ENCODE data around the gene SERINC5. TPM values are rescaled to one million over a fixed set of nuclear protein-coding genes. Genes with fewer than 3 reads are reported as not detected.

Gene SERINC5
- total and polyA plus RNA-seq, 5 experiments from 2014 or later, result 21.8 to 186 (median 30.6) TPM

DNA sequence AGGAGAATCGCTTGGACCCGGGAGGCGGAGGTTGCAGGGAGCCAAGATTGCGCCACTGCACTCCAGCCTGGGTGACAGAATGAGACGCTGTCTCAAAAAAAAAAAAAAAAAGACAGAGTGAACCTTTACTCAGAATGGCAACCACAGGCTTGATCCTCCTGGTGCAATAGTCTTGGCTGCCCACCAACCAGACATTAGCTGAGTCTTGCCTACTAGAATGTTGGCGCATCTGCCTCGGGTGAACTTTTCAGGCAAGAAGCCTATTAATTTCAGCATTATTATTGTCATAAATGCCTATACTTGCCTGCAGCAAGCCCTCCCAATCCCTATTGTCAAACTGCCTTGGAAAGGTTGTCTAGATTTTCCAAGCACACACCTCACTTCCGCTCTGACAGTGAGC is 4.2 kb downstream of the SERINC5 start:
- Mint-ChIP-seq H3K4me1 (peaks cover 52 to 83% (median 77%) of the 10 kb centered on the region in 4 donors), H3K27ac (peak overlapping the region; percentile 65 to 98 (median 93)), H3K27me3 (no peaks in the 10 kb centered on the region), H3K36me3 (peaks cover 18 to 52% (median 20%) of the 10 kb centered on the region in 3 donors), H3K4me3 (peak overlapping the region; percentile 87 to 97 (median 94)), H3K9me3 (no peaks in the 10 kb centered on the region)
- POLR2A ChIA-PET, result interaction anchor here (0.7 to 11.2 kb wide), 13 partner anchors 13 to 132 kb away, joined by 3 to 121 read pairs (median 6); no protein-coding TSS in a partner anchor
- DNase-seq (peak in 1 of 10 donors; percentile 62), ATAC-seq (no peak)

GRCh38 chr5:80250801-80251200 is 5.0 kb downstream of the SERINC5 start:
- peaks cover 18 to 55% (median 20%) of the 10 kb centered on the region in 3 donors for H3K36me3 Mint-ChIP-seq
- POLR2A ChIA-PET, result interaction anchor here (0.7 to 11.2 kb wide), 11 partner anchors 11 to 107 kb away, joined by 3 to 121 read pairs (median 6); no protein-coding TSS in a partner anchor
- DNase-seq, result no peak
- peak overlapping the region in 9 of 10 donors; percentile 0 to 94 (median 79) for H3K4me3 Mint-ChIP-seq
- H3K4me1 Mint-ChIP-seq, result peaks cover 56 to 87% (median 82%) of the 10 kb centered on the region in 4 donors
- H3K27ac Mint-ChIP-seq, result peak overlapping the region; percentile 21 to 96 (median 82)
- no peaks in the 10 kb centered on the region for H3K9me3 Mint-ChIP-seq
- no peaks in the 10 kb centered on the region for H3K27me3 Mint-ChIP-seq
- ATAC-seq, result no peak

DNA sequence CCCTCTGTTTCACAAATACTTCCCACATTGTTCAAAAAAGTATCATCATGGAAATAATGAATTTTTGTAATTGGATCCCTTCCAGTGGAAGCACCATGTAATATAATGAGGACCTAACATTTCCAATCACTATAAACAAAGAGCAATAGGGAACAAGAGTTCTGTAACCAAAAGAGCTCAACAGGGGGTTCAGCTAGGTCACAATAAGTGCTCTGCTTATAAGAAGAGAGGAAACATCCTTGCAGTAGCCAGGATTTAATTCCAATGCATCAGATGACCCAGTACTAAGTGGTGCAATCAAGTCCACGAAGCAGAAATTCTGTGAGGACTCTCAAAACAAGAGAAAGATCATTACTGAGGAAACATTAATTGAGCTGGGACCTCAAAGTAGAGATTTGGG is 5.9 kb downstream of the SERINC5 start:
- peak overlapping the region; percentile 12 to 96 (median 74) for H3K27ac Mint-ChIP-seq
- POLR2A ChIA-PET, result interaction anchor here (0.8 to 11.2 kb wide), 6 partner anchors 11 to 57 kb away, joined by 3 to 121 read pairs (median 16); no protein-coding TSS in a partner anchor
- H3K4me1 Mint-ChIP-seq, result peaks cover 60 to 92% (median 87%) of the 10 kb centered on the region in 4 donors
- peak overlapping the region; percentile 2 to 93 (median 70) for H3K4me3 Mint-ChIP-seq
- ATAC-seq (no peak), DNase-seq (no peak)
- H3K36me3 Mint-ChIP-seq, result peaks cover 20 to 60% (median 20%) of the 10 kb centered on the region in 3 donors
- no peaks in the 10 kb centered on the region for H3K27me3 Mint-ChIP-seq
- H3K9me3 Mint-ChIP-seq, result peaks cover 0 to 4% (median 0%) of the 10 kb centered on the region in 9 donors

DNA sequence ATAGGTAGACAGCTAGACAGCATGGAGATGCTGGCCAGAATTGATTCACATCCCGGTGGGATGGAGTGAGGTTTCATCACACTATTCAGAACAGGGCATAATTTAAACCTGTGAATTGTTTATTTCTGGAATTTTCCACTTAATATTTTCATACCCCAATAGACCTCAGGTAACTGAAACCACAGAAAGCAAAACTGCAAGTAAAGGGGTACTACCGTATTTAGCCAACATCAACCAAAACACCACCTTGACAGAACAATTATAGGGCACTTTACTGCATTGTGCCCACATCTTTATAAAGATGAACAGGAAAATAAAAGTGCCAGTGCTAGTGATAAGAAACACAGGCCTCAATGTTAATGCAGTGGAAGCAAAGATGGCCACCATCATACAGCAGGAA is 7.5 kb downstream of the SERINC5 start:
- DNase-seq (no peak), ATAC-seq (peak; percentile 22 to 23)
- peak overlapping the region; percentile 47 to 90 (median 65) for H3K4me3 Mint-ChIP-seq
- no peaks in the 10 kb centered on the region for H3K27me3 Mint-ChIP-seq
- peaks cover 49 to 83% (median 79%) of the 10 kb centered on the region in 4 donors for H3K4me1 Mint-ChIP-seq
- peak overlapping the region; percentile 76 to 89 (median 84) for H3K27ac Mint-ChIP-seq
- peaks cover 11 to 60% (median 11%) of the 10 kb centered on the region in 3 donors for H3K36me3 Mint-ChIP-seq
- POLR2A ChIA-PET, result interaction anchor here (0.9 to 11.2 kb wide), 2 partner anchors 10 to 30 kb away, joined by 3 to 86 read pairs; no protein-coding TSS in a partner anchor
- H3K9me3 Mint-ChIP-seq, result peaks cover 0 to 12% (median 0%) of the 10 kb centered on the region in 9 donors

DNA sequence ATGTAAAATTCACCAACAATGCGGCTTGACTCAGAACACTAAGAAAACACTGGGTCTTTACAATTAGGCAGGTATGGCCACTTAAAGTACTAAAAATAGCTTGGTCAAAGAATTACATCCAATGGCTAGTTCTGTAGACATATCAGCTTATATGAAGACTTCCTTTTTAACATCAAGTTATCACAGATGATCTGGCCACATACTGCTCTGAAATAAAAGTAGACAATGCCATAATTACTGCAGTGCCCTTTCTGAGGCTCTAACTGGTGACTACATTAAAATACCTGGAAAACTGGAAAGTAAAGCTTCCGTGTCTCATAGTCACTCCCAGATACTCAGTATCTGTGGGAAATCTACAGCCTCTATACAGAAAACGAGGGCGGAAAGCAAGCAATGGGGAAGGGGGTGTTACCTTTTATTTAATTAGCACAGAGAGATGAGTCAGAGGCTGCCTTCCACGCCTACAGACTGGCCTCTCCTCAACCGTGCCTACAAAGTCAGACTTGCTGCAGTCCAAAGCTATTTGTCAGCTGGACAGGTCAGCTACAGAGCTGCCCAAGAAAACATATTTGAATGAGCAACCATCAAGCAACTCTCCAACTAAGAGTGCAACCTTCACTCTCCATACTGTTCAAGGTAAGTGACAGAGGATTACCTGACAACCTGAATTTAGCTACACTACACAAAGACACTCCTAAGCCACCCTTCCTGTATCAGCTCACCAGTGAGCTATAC is 8.7 kb downstream of the SERINC5 start:
- Mint-ChIP-seq H3K27me3 (no peaks in the 10 kb centered on the region), H3K27ac (peak overlapping the region; percentile 76 to 89 (median 84)), H3K9me3 (peaks cover 0 to 22% (median 6%) of the 10 kb centered on the region in 9 donors), H3K4me1 (peaks cover 40 to 74% (median 70%) of the 10 kb centered on the region in 4 donors), H3K36me3 (peaks cover 13 to 60% (median 21%) of the 10 kb centered on the region in 3 donors), H3K4me3 (peak overlapping the region; percentile 47 to 90 (median 68))
- ATAC-seq (peak; percentile 65 to 77), DNase-seq (no peak)
- POLR2A ChIA-PET, result interaction anchor here (0.9 to 11.2 kb wide), 8 partner anchors 8 to 94 kb away, joined by 3 to 86 read pairs (median 6); partner anchors contain the start of gene SERINC5

- Mint-ChIP-seq H3K27ac (peak overlapping the region; percentile 2 to 89 (median 78)), H3K9me3 (peaks cover 0 to 31% (median 8%) of the 10 kb centered on the region in 9 donors), H3K36me3 (peaks cover 22 to 63% (median 31%) of the 10 kb centered on the region in 3 donors), H3K27me3 (no peaks in the 10 kb centered on the region), H3K4me1 (peaks cover 42 to 75% (median 70%) of the 10 kb centered on the region in 4 donors), H3K4me3 (peak overlapping the region; percentile 2 to 90 (median 49))
- DNase-seq (no peak), ATAC-seq (peak in 1 of 2 donors; percentile 6)
- POLR2A ChIA-PET, result interaction anchor here (0.6 to 11.2 kb wide), 12 partner anchors 9 to 127 kb away, joined by 3 to 86 read pairs (median 5); partner anchors contain the start of gene SERINC5
These were observed 9.7 kb downstream of the SERINC5 start for GRCh38 chr5:80246001-80246758.

GRCh38 chr5:80243567-80243966 is 12.3 kb downstream of the SERINC5 start:
- DNase-seq (no peak), ATAC-seq (no peak)
- Mint-ChIP-seq H3K4me1 (peaks cover 40 to 78% (median 73%) of the 10 kb centered on the region in 4 donors), H3K9me3 (peaks cover 0 to 31% (median 8%) of the 10 kb centered on the region in 9 donors), H3K27ac (peak overlapping the region in 6 of 10 donors; percentile 13 to 82 (median 58)), H3K27me3 (no peaks in the 10 kb centered on the region), H3K4me3 (peak overlapping the region in 2 of 10 donors; percentile 3 to 26), H3K36me3 (peaks cover 22 to 51% (median 35%) of the 10 kb centered on the region in 3 donors)
- POLR2A ChIA-PET, result interaction anchor here (0.7 to 1.3 kb wide), 5 partner anchors 12 to 156 kb away, joined by 3 to 6 read pairs (median 4); partner anchors contain the start of gene SERINC5

DNA sequence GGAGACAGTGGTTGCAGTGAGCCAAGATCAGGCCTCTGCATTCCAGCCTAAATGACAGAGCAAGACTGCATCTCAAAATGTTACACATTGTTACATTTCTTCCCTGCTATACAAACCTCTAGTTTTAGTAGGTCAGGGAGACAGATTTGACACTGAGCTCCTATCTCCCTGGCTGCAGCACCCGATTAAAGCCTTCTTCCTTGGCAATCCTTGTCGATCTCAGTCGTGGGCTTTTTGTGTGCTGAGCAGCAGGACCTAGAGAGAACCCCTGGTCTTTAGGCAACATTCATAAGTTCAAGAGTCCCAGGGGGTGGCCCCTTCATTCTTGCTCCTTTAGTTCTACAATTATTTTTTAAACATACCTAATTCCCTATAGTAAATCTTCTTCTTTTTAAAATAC is 13.0 kb downstream of the SERINC5 start:
- DNase-seq (no peak), ATAC-seq (no peak)
- peaks cover 37 to 77% (median 73%) of the 10 kb centered on the region in 4 donors for H3K4me1 Mint-ChIP-seq
- peaks cover 0 to 31% (median 8%) of the 10 kb centered on the region in 9 donors for H3K9me3 Mint-ChIP-seq
- H3K27me3 Mint-ChIP-seq, result no peaks in the 10 kb centered on the region
- peak overlapping the region in 3 of 10 donors; percentile 15 to 26 (median 26) for H3K4me3 Mint-ChIP-seq
- H3K27ac Mint-ChIP-seq, result peak overlapping the region in 8 of 10 donors; percentile 9 to 82 (median 32)
- POLR2A ChIA-PET, result interaction anchor here (0.6 to 1.3 kb wide), 5 partner anchors 11 to 1257 kb away, joined by 3 to 6 read pairs (median 4); partner anchors contain the start of gene SERINC5
- H3K36me3 Mint-ChIP-seq, result peaks cover 22 to 50% (median 35%) of the 10 kb centered on the region in 3 donors

DNA sequence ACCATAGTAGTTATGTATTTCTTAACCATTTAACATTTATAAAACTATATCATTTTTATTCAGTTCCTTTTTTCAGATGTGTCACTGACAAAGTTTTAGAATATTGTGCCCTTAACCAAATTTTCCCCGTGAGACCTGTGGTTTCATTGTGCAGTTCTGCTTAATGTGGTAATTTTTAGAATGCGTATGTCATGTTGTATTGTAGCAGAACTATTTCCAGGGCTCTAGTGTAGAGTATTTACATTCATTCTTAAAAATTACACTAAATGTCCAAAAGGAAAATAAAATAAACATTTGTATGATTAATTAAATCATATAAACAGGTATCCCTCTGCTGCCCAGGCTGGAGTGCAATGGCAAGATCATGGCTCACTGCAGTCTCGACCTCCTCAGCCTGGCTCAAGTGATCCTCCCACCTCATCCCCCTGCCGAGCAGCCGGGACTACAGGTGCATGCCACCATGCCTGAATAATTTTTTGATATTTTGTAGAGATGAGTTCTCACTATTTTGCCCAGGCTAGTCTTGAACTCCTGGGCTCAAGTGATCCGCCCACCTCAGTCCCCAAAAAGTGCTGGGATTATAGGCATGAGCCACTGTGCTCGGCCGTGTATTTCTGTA is 15.4 kb downstream of the SERINC5 start:
- Mint-ChIP-seq H3K27me3 (no peaks in the 10 kb centered on the region), H3K27ac (peak overlapping the region; percentile 69 to 93 (median 88)), H3K4me3 (peak overlapping the region; percentile 10 to 79 (median 52)), H3K9me3 (peaks cover 0 to 31% (median 8%) of the 10 kb centered on the region in 9 donors), H3K36me3 (peaks cover 25 to 58% (median 42%) of the 10 kb centered on the region in 3 donors), H3K4me1 (peaks cover 35 to 75% (median 71%) of the 10 kb centered on the region in 4 donors)
- peak in 2 of 10 donors; percentile 36 to 55 for DNase-seq
- peak; percentile 52 to 80 for ATAC-seq
- POLR2A ChIA-PET, result interaction anchor here (0.9 to 3.0 kb wide), 4 partner anchors 15 to 104 kb away, joined by 3 to 23 read pairs (median 10); partner anchors contain the start of gene SERINC5

DNA sequence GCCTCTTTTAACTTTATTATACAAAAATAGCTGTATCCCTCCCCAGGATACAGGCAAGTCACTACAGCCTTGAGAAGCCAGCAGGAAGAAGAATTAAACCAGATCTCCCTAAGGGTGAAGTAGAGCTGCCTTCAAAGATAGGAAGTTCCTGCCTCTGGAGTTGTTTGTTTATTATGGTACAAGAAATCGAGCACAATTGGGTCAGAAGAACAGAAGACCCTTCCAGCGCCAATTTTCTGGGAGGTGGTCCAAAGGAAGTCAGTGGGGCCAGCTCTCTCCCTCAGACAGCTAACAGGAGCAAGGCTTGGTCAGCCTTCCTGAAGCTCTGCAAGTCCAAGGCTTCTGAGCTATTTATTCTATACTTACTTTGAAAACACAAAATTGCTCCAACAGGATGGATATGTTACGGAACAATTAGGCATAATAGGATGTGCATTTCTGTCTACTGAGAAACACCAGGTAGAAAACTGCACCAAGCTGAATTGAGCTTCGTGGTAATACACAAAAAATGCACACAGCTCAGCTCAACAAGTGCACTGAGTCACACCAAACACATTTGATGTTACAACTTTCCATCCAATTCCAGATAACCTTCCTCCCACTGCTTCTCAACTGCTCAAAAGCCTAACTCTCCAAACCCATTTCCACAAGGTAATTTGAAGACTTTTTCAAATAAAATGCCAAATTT is 16.0 kb downstream of the SERINC5 start:
- DNase-seq, result no peak
- H3K27me3 Mint-ChIP-seq, result no peaks in the 10 kb centered on the region
- peak; percentile 2 to 19 for ATAC-seq
- peaks cover 32 to 76% (median 70%) of the 10 kb centered on the region in 4 donors for H3K4me1 Mint-ChIP-seq
- H3K9me3 Mint-ChIP-seq, result peaks cover 0 to 27% (median 8%) of the 10 kb centered on the region in 9 donors
- H3K4me3 Mint-ChIP-seq, result peak overlapping the region; percentile 23 to 85 (median 64)
- H3K27ac Mint-ChIP-seq, result peak overlapping the region in 9 of 10 donors; percentile 66 to 93 (median 87)
- H3K36me3 Mint-ChIP-seq, result peaks cover 20 to 55% (median 43%) of the 10 kb centered on the region in 3 donors
- POLR2A ChIA-PET, result interaction anchor here (0.9 to 3.0 kb wide), 9 partner anchors 11 to 144 kb away, joined by 3 to 23 read pairs (median 5); partner anchors contain the start of gene SERINC5

All from naive thymus-derived CD8-positive, alpha-beta T cell (primary cell).